NCI-H82 (cell line): ENCODE data around the gene TLL2.

ENCODE experiments used
- DNase-seq: peaks from one replicate; lab custom pipeline; 2025; lab: John Stamatoyannopoulos, UW

Gene TLL2

GRCh38 chr10:96463562-96463961 lies 50.2 kb downstream of the TLL2 start:
- DNase-seq: no peak

GRCh38 chr10:96462606-96463151 lies 51.0 kb downstream of the TLL2 start:
- no peak for DNase-seq

- no peak for DNase-seq
Observed at GRCh38 chr10:96460316-96460715, 53.4 kb downstream of the TLL2 start.

- DNase-seq: no peak
Observed at GRCh38 chr10:96457341-96457740, 56.4 kb downstream of the TLL2 start.

- DNase-seq: no peak
Observed at GRCh38 chr10:96456296-96456840, 57.4 kb downstream of the TLL2 start.

GRCh38 chr10:96453856-96454583 lies 59.7 kb downstream of the TLL2 start:
- no peak for DNase-seq

GRCh38 chr10:96452494-96453153 lies 61.1 kb downstream of the TLL2 start:
- DNase-seq: no peak

GRCh38 chr10:96450529-96451207 lies 63.1 kb downstream of the TLL2 start:
- DNase-seq: no peak

- DNase-seq: no peak
Observed at GRCh38 chr10:96448558-96448957, 65.2 kb downstream of the TLL2 start.

- no peak for DNase-seq
Observed at GRCh38 chr10:96448021-96448457, 65.7 kb downstream of the TLL2 start.

- no peak for DNase-seq
Observed at GRCh38 chr10:96446966-96447596, 66.6 kb downstream of the TLL2 start.

GRCh38 chr10:96441987-96442643 lies 71.6 kb downstream of the TLL2 start:
- DNase-seq: peak; percentile 75

GRCh38 chr10:96441322-96441885 lies 72.3 kb downstream of the TLL2 start:
- peak; percentile 21 for DNase-seq

- DNase-seq: peak; percentile 93
Observed at GRCh38 chr10:96440361-96441292, 73.1 kb downstream of the TLL2 start.

GRCh38 chr10:96439725-96440124 lies 74.0 kb downstream of the TLL2 start:
- no peak for DNase-seq

- no peak for DNase-seq
Observed at GRCh38 chr10:96436035-96436434, 77.7 kb downstream of the TLL2 start.

GRCh38 chr10:96431211-96431970 lies 82.3 kb downstream of the TLL2 start:
- DNase-seq: peak; percentile 29

- no peak for DNase-seq
Observed at GRCh38 chr10:96427291-96427690, 86.4 kb downstream of the TLL2 start.

GRCh38 chr10:96422525-96422924 lies 91.2 kb downstream of the TLL2 start:
- DNase-seq: no peak
